Neural crest cell (in vitro differentiated cells): ENCODE measurements around the gene GABRP. TPM values are rescaled to one million over a fixed set of nuclear protein-coding genes. Genes with fewer than 3 reads are reported as not detected.
"Not testable (repeated sequence)": the region's sequence is repeated elsewhere in the genome, so short reads cannot be mapped to it uniquely, and the experiment has no call there.

Experiments
- DNase-seq: peaks from one replicate; pipeline ENCODE4 v3.0.0; 2021; ENCODE audit warnings: low read depth, mixed read lengths, low spot score
- H3K27ac Mint-ChIP-seq: one replicate; pipeline ENCODE4 v1.8.0; 2021; ENCODE audit warnings: mild to moderate bottlenecking, mixed read lengths; ENCODE audit not compliant: unreplicated experiment
- H3K27me3 Mint-ChIP-seq: 2 replicates; pipeline ENCODE4 v1.8.0; 2021; ENCODE audit warnings: low read depth, mild to moderate bottlenecking, mixed read lengths
- H3K36me3 Mint-ChIP-seq: 2 replicates; pipeline ENCODE4 v1.8.0; 2021; ENCODE audit warnings: low read depth, mild to moderate bottlenecking, mixed read lengths
- H3K4me1 Mint-ChIP-seq: 2 replicates; pipeline ENCODE4 v1.8.0; 2021; ENCODE audit warnings: mixed read lengths
- H3K4me3 Mint-ChIP-seq: one replicate; pipeline ENCODE4 v1.8.0; 2021; ENCODE audit warnings: mild to moderate bottlenecking, mixed read lengths
- H3K9me3 Mint-ChIP-seq: 2 replicates; pipeline ENCODE4 v1.8.0; 2021; ENCODE audit warnings: mixed read lengths
- CTCF ChIP-seq: fragments of 200-600 bp; sonication (generic); conservative IDR thresholded peaks from 2 replicates; pipeline ENCODE4 v1.5.0; 2021; ENCODE audit warnings: antibody characterized with exemption, mild to moderate bottlenecking
- total RNA-seq: library from RNA; stranded (reverse); gene quantifications from 2 replicates; pipeline ENCODE4 v1.2.1, GENCODE V29; 2021

Gene GABRP
- total RNA-seq, 1 donor from 2014 or later: not detected

GRCh38 chr5:170750791-170751190 lies 32.7 kb upstream of the GABRP start:
- H3K4me1 Mint-ChIP-seq: peaks cover 39% of the 10 kb centered on the region
- no peak overlapping the region for H3K27ac Mint-ChIP-seq
- H3K36me3 Mint-ChIP-seq: no peaks in the 10 kb centered on the region
- H3K9me3 Mint-ChIP-seq: no peaks in the 10 kb centered on the region
- no peak for TF ChIP-seq CTCF
- H3K4me3 Mint-ChIP-seq: no peak overlapping the region
- no peak for DNase-seq
- H3K27me3 Mint-ChIP-seq: peaks cover 2% of the 10 kb centered on the region

GRCh38 chr5:170751631-170752030 lies 31.9 kb upstream of the GABRP start:
- H3K27me3 Mint-ChIP-seq: peaks cover 2% of the 10 kb centered on the region
- no peak overlapping the region for H3K4me3 Mint-ChIP-seq
- no peak for DNase-seq
- H3K9me3 Mint-ChIP-seq: no peaks in the 10 kb centered on the region
- no peak for TF ChIP-seq CTCF
- H3K27ac Mint-ChIP-seq: no peak overlapping the region
- peaks cover 30% of the 10 kb centered on the region for H3K4me1 Mint-ChIP-seq
- no peaks in the 10 kb centered on the region for H3K36me3 Mint-ChIP-seq

- Mint-ChIP-seq H3K9me3 (no peaks in the 10 kb centered on the region), H3K4me3 (no peak overlapping the region), H3K36me3 (no peaks in the 10 kb centered on the region), H3K27ac (peak overlapping the region; percentile 78), H3K27me3 (peaks cover 2% of the 10 kb centered on the region), H3K4me1 (peaks cover 22% of the 10 kb centered on the region)
- DNase-seq: no peak
- TF ChIP-seq CTCF: no peak
Measured at GRCh38 chr5:170752257-170753215, 31.0 kb upstream of the GABRP start.

GRCh38 chr5:170753311-170753710 lies 30.2 kb upstream of the GABRP start:
- Mint-ChIP-seq H3K27me3 (peaks cover 2% of the 10 kb centered on the region), H3K9me3 (no peaks in the 10 kb centered on the region), H3K4me1 (peaks cover 16% of the 10 kb centered on the region), H3K27ac (no peak overlapping the region), H3K4me3 (no peak overlapping the region), H3K36me3 (no peaks in the 10 kb centered on the region)
- no peak for DNase-seq
- TF ChIP-seq CTCF: no peak

- DNase-seq, H3K4me3 Mint-ChIP-seq, H3K27ac Mint-ChIP-seq, H3K27me3 Mint-ChIP-seq, H3K9me3 Mint-ChIP-seq, H3K36me3 Mint-ChIP-seq, H3K4me1 Mint-ChIP-seq: not testable (repeated sequence)
Measured at GRCh38 chr5:170754508-170754907, 29.0 kb upstream of the GABRP start.
